HG03135 (cell line): ENCODE data around the gene ZDHHC13.

Experiments used
- ATAC-seq: cut with Tn5 transposase; IDR thresholded peaks from one replicate; pipeline ENCODE4 v1.9.1; 2021; ENCODE audit warnings: mild to moderate bottlenecking, moderate library complexity; ENCODE audit not compliant: unreplicated experiment

ZDHHC13 gene

GRCh38 chr11:19201737-19202605, 85.0 kb downstream of the ZDHHC13 start, which contains the start of gene CSRP3:
Gene CSRP3, minus strand, starts transcription at chr11:19201983. Its CDS starts 9,535 bp downstream, at chr11:19192448.
- ATAC-seq, result no peak

- no peak for ATAC-seq
Measured at GRCh38 chr11:19204836-19205235, 87.9 kb downstream of the ZDHHC13 start.

- no peak for ATAC-seq
Measured at GRCh38 chr11:19208181-19208580, 91.2 kb downstream of the ZDHHC13 start.

- ATAC-seq, result no peak
Measured at GRCh38 chr11:19208959-19209546, 92.1 kb downstream of the ZDHHC13 start.

- no peak for ATAC-seq
Measured at GRCh38 chr11:19209617-19210370, 92.8 kb downstream of the ZDHHC13 start.

- no peak for ATAC-seq
Measured at GRCh38 chr11:19216021-19216420, 99.1 kb downstream of the ZDHHC13 start.

- no peak for ATAC-seq
Measured at GRCh38 chr11:19216709-19217374, 99.9 kb downstream of the ZDHHC13 start.

- no peak for ATAC-seq
Measured at GRCh38 chr11:19218216-19218615, 101.2 kb downstream of the ZDHHC13 start.

- ATAC-seq, result no peak
Measured at GRCh38 chr11:19218786-19219460, 102.0 kb downstream of the ZDHHC13 start.

GRCh38 chr11:19220903-19221724, 104.1 kb downstream of the ZDHHC13 start:
- no peak for ATAC-seq

- no peak for ATAC-seq
Measured at GRCh38 chr11:19225123-19225522, 108.2 kb downstream of the ZDHHC13 start.

- no peak for ATAC-seq
Measured at GRCh38 chr11:19225581-19225980, 108.6 kb downstream of the ZDHHC13 start.
